ENCODE measurements around the gene ATOH7.
"Not testable (repeated sequence)": the region's sequence is repeated elsewhere in the genome, so short reads cannot be mapped to it uniquely, and the experiment has no call there.

Gene ATOH7

GRCh38 chr10:68231817-68232251 is at the start of gene ATOH7:
ATOH7 (minus strand) TSS chr10:68232113; CDS start chr10:68231677, 436 bp downstream.
- no peak for DNase-seq

GRCh38 chr10:68280758-68281157 is 48.8 kb upstream of the ATOH7 start:
- no peak for DNase-seq

- DNase-seq, result not testable (repeated sequence)
Observed at GRCh38 chr10:68278906-68279753, 47.2 kb upstream of the ATOH7 start.

- DNase-seq, result not testable (repeated sequence)
Observed at GRCh38 chr10:68277814-68278213, 45.9 kb upstream of the ATOH7 start.

GRCh38 chr10:68276224-68276623 is 44.3 kb upstream of the ATOH7 start:
- no peak for DNase-seq

GRCh38 chr10:68275600-68276126 is 43.8 kb upstream of the ATOH7 start:
- no peak for DNase-seq

GRCh38 chr10:68272833-68273232 is 40.9 kb upstream of the ATOH7 start:
- no peak for DNase-seq

GRCh38 chr10:68271196-68271882 is 39.4 kb upstream of the ATOH7 start:
- no peak for DNase-seq

GRCh38 chr10:68269562-68270290 is 37.8 kb upstream of the ATOH7 start:
- DNase-seq, result no peak

GRCh38 chr10:68261132-68261856 is 29.4 kb upstream of the ATOH7 start:
- no peak for DNase-seq

- no peak for DNase-seq
Observed at GRCh38 chr10:68253346-68253745, 21.4 kb upstream of the ATOH7 start.

GRCh38 chr10:68251625-68252495 is 19.9 kb upstream of the ATOH7 start:
- DNase-seq, result no peak

GRCh38 chr10:68251151-68251550 is 19.2 kb upstream of the ATOH7 start:
- DNase-seq, result no peak

- DNase-seq, result no peak
Observed at GRCh38 chr10:68249297-68249696, 17.4 kb upstream of the ATOH7 start.

- no peak for DNase-seq
Observed at GRCh38 chr10:68247931-68248330, 16.0 kb upstream of the ATOH7 start.

GRCh38 chr10:68246397-68246796 is 14.5 kb upstream of the ATOH7 start:
- not testable (repeated sequence) for DNase-seq

GRCh38 chr10:68242051-68242450 is 10.1 kb upstream of the ATOH7 start:
- DNase-seq, result no peak

- DNase-seq, result no peak
Observed at GRCh38 chr10:68239596-68240150, 7.8 kb upstream of the ATOH7 start.

- DNase-seq, result no peak
Observed at GRCh38 chr10:68239069-68239468, 7.2 kb upstream of the ATOH7 start.

- no peak for DNase-seq
Observed at GRCh38 chr10:68238371-68238770, 6.5 kb upstream of the ATOH7 start.

GRCh38 chr10:68237173-68237572 is 5.3 kb upstream of the ATOH7 start:
- no peak for DNase-seq
